CD14-positive monocyte (primary cell): ENCODE data around the gene NPTX2. TPM values are rescaled to one million over a fixed set of nuclear protein-coding genes. Genes with fewer than 3 reads are reported as not detected.

Source experiments
- DNase-seq, 3 donors: peaks; one replicate each; pipeline ENCODE4 v3.0.0-alpha.2; 2011 to 2022
- H2AFZ ChIP-seq: 2 replicates; pipeline ENCODE4 v1.6.0; 2012; ENCODE audit warnings: mild to moderate bottlenecking, low read depth, low read length, inconsistent platforms; ENCODE audit not compliant: insufficient read depth, poor library complexity, severe bottlenecking
- H3K27ac ChIP-seq, 2 donors: 1 replicate in 1 of 2; 2 replicates in 1 of 2; pipeline ENCODE4 v1.5.1; 2012 to 2013; ENCODE audit warnings: low read length in 2 of 2, control low read depth in 1 of 2, inconsistent platforms in 1 of 2, low read depth in 1 of 2, mild to moderate bottlenecking in 1 of 2
- H3K27me3 ChIP-seq, 2 donors: one replicate each; pipeline versions ENCODE4 v1.6.0 to v1.6.1; 2011 to 2013; ENCODE audit warnings: low read length in 2 of 2; ENCODE audit not compliant: control insufficient read depth in 2 of 2, insufficient read depth in 2 of 2
- H3K36me3 ChIP-seq, 2 donors: replicated peaks in 1 of 2; 1 replicate in 1 of 2; 2 replicates in 1 of 2; pipeline versions ENCODE4 v1.5.1 to v1.6.1; 2012 to 2013; ENCODE audit warnings: low read length in 2 of 2, control low read depth in 1 of 2, inconsistent platforms in 1 of 2, mild to moderate bottlenecking in 1 of 2; ENCODE audit not compliant: insufficient read depth in 2 of 2, control insufficient read depth in 1 of 2
- H3K4me1 ChIP-seq, 2 donors: 1 replicate in 1 of 2; 2 replicates in 1 of 2; pipeline versions ENCODE4 v1.5.1 to v1.6.1; 2012 to 2013; ENCODE audit warnings: low read length in 2 of 2, control low read depth in 1 of 2, inconsistent platforms in 1 of 2, mild to moderate bottlenecking in 1 of 2, moderate library complexity in 1 of 2; ENCODE audit not compliant: insufficient read depth in 2 of 2, control insufficient read depth in 1 of 2
- H3K4me2 ChIP-seq: replicated peaks from 2 replicates; pipeline ENCODE3; 2012; ENCODE audit warnings: low read length, moderate library complexity, mild to moderate bottlenecking; ENCODE audit not compliant: poor library complexity, severe bottlenecking; ENCODE audit errors: extremely low read depth
- H3K4me3 ChIP-seq, 3 experiments: fragments of 200-600 bp in 1 of 3; sonication (generic) in 1 of 3; replicated peaks in 1 of 3; 1 replicate in 2 of 3; 2 replicates in 1 of 3; pipeline ENCODE4 v1.5.1; 2011 to 2013; ENCODE audit warnings: low read length in 3 of 3, mild to moderate bottlenecking in 3 of 3, control low read depth in 2 of 3, low read depth in 2 of 3, inconsistent platforms in 1 of 3, moderate library complexity in 1 of 3
- H3K79me2 ChIP-seq: 2 replicates; pipeline ENCODE4 v1.6.0; 2012; ENCODE audit warnings: mild to moderate bottlenecking, control low read depth, inconsistent platforms, low read length, moderate library complexity; ENCODE audit not compliant: insufficient read depth
- H3K9ac ChIP-seq: 2 replicates; pipeline ENCODE4 v1.6.0; 2017; ENCODE audit warnings: low read length, mild to moderate bottlenecking; ENCODE audit not compliant: insufficient read depth, poor library complexity, severe bottlenecking
- H3K9me3 ChIP-seq, 2 donors: replicated peaks in 1 of 2; 1 replicate in 1 of 2; 2 replicates in 1 of 2; pipeline versions ENCODE4 v1.5.1 to v1.6.1; 2012 to 2013; ENCODE audit warnings: low read length in 2 of 2, control low read depth in 1 of 2; ENCODE audit not compliant: control insufficient read depth in 1 of 2, insufficient read depth in 1 of 2
- H4K20me1 ChIP-seq: 2 replicates; pipeline ENCODE4 v1.6.0; 2012; ENCODE audit warnings: mild to moderate bottlenecking, low read length, control low read depth, moderate library complexity; ENCODE audit not compliant: insufficient read depth
- H3K27ac Mint-ChIP-seq, 7 donors: one replicate each; pipeline ENCODE4 v1.8.0; 2020; ENCODE audit warnings: mild to moderate bottlenecking in 7 of 7, mixed read lengths in 7 of 7, moderate library complexity in 6 of 7, inconsistent platforms in 2 of 7
- H3K27me3 Mint-ChIP-seq, 3 donors: one replicate each; pipeline ENCODE4 v1.8.0; 2021 to 2022; ENCODE audit warnings: low read depth in 3 of 3, mild to moderate bottlenecking in 3 of 3, mixed read lengths in 3 of 3, moderate library complexity in 3 of 3, inconsistent platforms in 1 of 3
- H3K36me3 Mint-ChIP-seq, 2 donors: one replicate each; pipeline ENCODE4 v1.8.0; 2020; ENCODE audit warnings: mixed read lengths in 2 of 2, inconsistent platforms in 1 of 2, mild to moderate bottlenecking in 1 of 2
- H3K4me1 Mint-ChIP-seq: one replicate; pipeline ENCODE4 v1.8.0; 2020; ENCODE audit warnings: mild to moderate bottlenecking, mixed read lengths
- H3K4me3 Mint-ChIP-seq, 2 donors: one replicate each; pipeline ENCODE4 v1.8.0; 2020; ENCODE audit warnings: mild to moderate bottlenecking in 2 of 2, mixed read lengths in 2 of 2, moderate library complexity in 1 of 2
- H3K9me3 Mint-ChIP-seq, 7 donors: one replicate each; pipeline ENCODE4 v1.8.0; 2020 to 2022; ENCODE audit warnings: mixed read lengths in 7 of 7, mild to moderate bottlenecking in 6 of 7, moderate library complexity in 6 of 7, inconsistent platforms in 2 of 7
- WGBS: methylation state at CpG from one replicate; pipeline ENCODE4 v1.1.5; 2013; ENCODE audit warnings: missing lambda C conversion rate; ENCODE audit not compliant: insufficient coverage; 5-methylcytosine and 5-hydroxymethylcytosine counted together
- intact Hi-C, 2 donors: fragments of 100-400 bp; cut with micrococcal nuclease; formaldehyde crosslinking; loops; one replicate each; pipeline versions ENCODE4 v1.15.0 to v1.15.1; 2023
- polyA plus RNA-seq, 3 donors: library from polyadenylated mRNA; depleted of rRNA in 1 of 3; unstranded in 2 of 3; stranded (reverse) in 1 of 3; fragments of 300-500 nt in 2 of 3; fragments of >200 nt in 1 of 3; fragmentation: Illumina TruSeq in 2 of 3; gene quantifications; 1 replicate in 2 of 3; 2 replicates in 1 of 3; pipeline ENCODE4 v1.2.3, GENCODE V29; 2012 to 2021
- TF ChIP-seq, protein P1 (sequence below): fragments of 200-600 bp; IDR thresholded peaks from one replicate; pipeline ENCODE4 v1.8.0; 2022; ENCODE audit warnings: antibody characterized with exemption, mild to moderate bottlenecking

The NPTX2 gene
- polyA plus RNA-seq, 3 donors, result not detected

DNA sequence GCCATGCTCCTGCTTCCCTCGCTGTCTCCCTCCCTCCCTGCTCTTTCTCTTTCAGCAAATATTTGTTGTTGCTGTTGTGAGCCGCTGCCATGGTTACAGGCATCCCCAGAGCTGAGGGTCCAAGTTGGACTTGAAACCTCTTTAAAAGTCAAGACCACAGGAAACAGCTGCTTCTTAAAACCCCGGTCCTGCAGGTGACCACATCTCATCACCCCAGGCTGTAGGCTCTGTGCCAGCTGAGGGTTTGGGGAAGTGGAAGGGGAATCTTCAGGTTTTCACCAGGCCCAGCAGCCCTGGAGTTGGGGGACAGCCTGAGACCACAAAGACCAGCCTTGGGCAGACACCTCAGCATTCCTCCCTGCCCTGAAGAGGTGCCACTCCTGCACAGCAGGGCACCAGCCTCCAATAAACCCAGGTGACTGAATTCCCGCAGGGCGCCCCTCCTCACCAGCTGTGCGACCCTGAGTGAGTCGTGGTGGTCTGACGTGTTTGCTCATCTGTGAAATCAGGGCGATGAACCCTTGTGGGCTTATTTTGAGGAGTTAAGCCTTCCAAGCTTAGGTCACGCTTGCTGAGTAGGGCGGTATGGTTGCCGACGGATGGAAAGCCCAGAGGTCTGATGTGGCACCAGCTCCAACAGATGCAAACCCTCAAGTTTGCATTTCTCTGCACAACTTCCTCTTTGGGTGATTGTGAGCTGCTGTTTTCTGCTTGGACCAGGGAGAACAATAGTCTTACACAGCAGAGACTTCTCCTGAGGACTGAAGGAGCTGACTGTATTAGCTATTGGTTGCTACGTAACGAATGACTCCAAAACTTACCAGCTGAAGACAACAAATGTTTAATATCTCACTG is 24.8 kb downstream of the NPTX2 start:
- 0% methylated on average over 2 of the region's 15 CpGs for WGBS

DNA sequence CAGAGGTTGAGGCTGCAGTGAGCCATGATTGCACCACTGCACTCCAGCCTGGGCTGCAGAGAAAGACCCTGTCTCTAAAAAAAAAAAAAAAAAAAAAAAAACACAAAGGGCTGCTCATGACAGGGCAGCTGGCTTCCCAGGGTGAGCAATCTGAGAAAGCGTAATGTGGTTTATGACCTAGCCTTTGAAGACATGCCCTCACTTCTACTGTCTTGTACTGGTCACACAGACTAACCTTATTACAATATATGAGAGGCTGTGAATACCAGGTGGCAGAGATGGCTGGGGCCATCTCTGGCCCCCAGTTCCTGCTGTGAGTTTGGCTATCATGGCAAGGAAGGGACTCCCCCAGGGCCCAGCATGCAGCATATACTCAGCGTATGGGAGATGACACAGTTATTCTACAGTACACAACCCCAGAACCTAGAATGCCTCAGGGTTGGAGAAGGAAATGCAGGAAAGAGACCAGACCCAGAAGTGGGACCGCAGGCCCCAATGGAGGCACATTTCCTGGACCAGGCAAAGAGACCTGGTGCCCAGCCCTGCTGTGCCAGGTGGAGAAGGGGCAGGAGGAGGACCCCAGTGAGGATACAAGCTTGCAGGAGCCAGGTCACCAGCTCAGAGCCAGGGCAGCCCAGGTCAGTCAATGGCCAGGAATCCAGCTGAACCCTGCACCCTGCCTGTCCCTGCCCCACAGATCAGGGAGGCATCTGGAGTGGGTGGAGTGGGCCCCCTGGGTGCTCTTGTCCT is 26.3 kb downstream of the NPTX2 start:
- H3K27ac ChIP-seq, result no peak overlapping the region
- Mint-ChIP-seq H3K9me3 (peaks cover 0 to 11% (median 9%) of the 10 kb centered on the region in 7 donors), H3K4me3 (no peak overlapping the region), H3K4me1 (peaks cover 8% of the 10 kb centered on the region), H3K36me3 (no peaks in the 10 kb centered on the region), H3K27me3 (no peaks in the 10 kb centered on the region), H3K27ac (no peak overlapping the region)
- H3K9me3 ChIP-seq, result peaks cover 6 to 8% of the 10 kb centered on the region in 2 donors
- no peak overlapping the region for H3K4me3 ChIP-seq
- H3K4me2 ChIP-seq, result no peak overlapping the region
- no peak overlapping the region for H2AFZ ChIP-seq
- DNase-seq, result no peak
- no peaks in the 10 kb centered on the region for H3K79me2 ChIP-seq
- H3K9ac ChIP-seq, result no peak overlapping the region
- 60% methylated on average over 1 of the region's 3 CpGs for WGBS
- intact Hi-C loops, result no loop called here
- H3K36me3 ChIP-seq, result no peaks in the 10 kb centered on the region
- no peaks in the 10 kb centered on the region for H4K20me1 ChIP-seq
- H3K27me3 ChIP-seq, result no peaks in the 10 kb centered on the region
- peaks cover 0 to 6% of the 10 kb centered on the region in 2 donors for H3K4me1 ChIP-seq
- TF ChIP-seq, protein P1, sequence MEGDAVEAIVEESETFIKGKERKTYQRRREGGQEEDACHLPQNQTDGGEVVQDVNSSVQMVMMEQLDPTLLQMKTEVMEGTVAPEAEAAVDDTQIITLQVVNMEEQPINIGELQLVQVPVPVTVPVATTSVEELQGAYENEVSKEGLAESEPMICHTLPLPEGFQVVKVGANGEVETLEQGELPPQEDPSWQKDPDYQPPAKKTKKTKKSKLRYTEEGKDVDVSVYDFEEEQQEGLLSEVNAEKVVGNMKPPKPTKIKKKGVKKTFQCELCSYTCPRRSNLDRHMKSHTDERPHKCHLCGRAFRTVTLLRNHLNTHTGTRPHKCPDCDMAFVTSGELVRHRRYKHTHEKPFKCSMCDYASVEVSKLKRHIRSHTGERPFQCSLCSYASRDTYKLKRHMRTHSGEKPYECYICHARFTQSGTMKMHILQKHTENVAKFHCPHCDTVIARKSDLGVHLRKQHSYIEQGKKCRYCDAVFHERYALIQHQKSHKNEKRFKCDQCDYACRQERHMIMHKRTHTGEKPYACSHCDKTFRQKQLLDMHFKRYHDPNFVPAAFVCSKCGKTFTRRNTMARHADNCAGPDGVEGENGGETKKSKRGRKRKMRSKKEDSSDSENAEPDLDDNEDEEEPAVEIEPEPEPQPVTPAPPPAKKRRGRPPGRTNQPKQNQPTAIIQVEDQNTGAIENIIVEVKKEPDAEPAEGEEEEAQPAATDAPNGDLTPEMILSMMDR, result no peak

More for the DNA sequence above, 24.8 kb downstream of the NPTX2 start:
- Histone ChIP-seq H3K4me3 (no peak overlapping the region), H3K27me3 (no peaks in the 10 kb centered on the region), H3K79me2 (no peaks in the 10 kb centered on the region), H3K4me2 (no peak overlapping the region), H3K9ac (no peak overlapping the region), H3K36me3 (no peaks in the 10 kb centered on the region), H2AFZ (no peak overlapping the region), H3K4me1 (peaks cover 0 to 6% of the 10 kb centered on the region in 2 donors), H3K9me3 (peaks cover 6 to 8% of the 10 kb centered on the region in 2 donors), H3K27ac (no peak overlapping the region), H4K20me1 (no peaks in the 10 kb centered on the region)
- intact Hi-C loops, result no loop called here
- no peak for DNase-seq
- TF ChIP-seq, protein P1, result no peak
- H3K4me3 Mint-ChIP-seq, result no peak overlapping the region
- H3K4me1 Mint-ChIP-seq, result peaks cover 8% of the 10 kb centered on the region
- H3K27me3 Mint-ChIP-seq, result no peaks in the 10 kb centered on the region
- no peak overlapping the region for H3K27ac Mint-ChIP-seq
- H3K9me3 Mint-ChIP-seq, result peaks cover 0 to 12% (median 10%) of the 10 kb centered on the region in 7 donors
- no peaks in the 10 kb centered on the region for H3K36me3 Mint-ChIP-seq
